A549 treated with CORT108297 at 1 μM for 4 hours (cell line): ENCODE data around the gene CBFA2T2. TPM values are rescaled to one million over a fixed set of nuclear protein-coding genes. Genes with fewer than 3 reads are reported as not detected.

Source experiments
- total RNA-seq: library from RNA; stranded (reverse); fragments of 200-300 nt; extraction: Qiagen RNA extraction; gene quantifications from 5 replicates; pipeline ENCODE4 v1.2.3, GENCODE V29; 2022

The CBFA2T2 gene
- total RNA-seq = 4.3 to 7.2 TPM (median 6.2 TPM) in 5 replicates

DNA sequence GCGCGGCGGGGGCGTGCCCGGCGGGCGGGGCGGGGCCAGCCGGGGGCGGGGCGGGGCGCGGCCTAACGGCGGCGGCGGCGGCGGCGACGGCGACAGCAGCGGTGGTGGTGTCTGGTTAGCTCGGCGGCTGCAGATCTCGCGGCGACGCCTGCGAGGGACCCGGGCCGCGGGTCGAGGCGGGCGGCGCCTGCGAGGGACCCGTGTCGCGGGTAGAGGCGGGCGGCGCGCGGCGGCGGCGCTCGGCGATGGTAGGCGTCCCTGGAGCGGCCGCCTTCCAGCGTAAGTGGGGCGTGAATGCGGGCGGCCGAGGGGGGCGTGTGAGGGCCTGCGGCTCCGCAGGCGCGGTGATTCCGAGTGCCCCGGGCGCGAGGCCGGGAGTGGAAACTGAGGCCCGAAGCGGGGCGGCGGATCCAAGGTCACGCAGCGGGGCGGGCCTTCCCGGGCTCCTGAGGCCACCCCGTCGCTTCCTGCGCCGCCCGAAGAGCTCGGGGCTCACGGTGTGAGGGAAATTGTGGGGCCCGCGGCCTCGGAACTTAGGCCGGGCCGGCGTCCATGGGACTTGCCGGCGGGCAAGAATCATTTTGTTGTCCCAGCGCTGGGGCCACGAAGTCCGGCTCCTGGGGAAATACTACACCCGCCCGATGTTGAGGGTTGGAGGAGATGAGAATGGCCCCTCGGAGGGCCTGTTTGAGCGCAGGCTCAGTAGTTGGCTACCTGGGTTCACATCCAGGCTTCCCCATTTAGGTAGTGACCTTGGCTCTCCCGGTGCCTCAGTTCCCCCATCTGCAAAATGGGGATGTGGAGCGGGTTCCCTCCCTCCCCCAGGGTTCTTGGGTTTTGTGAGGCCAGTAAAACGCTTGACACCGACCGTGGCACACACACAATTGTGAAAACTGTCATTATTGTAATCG is at the start of gene CBFA2T2:
Gene CBFA2T2 (plus strand): TSS at position 74 of the 911 bp plus-strand sequence. CDS start 172 bp downstream, at position 246.

DNA sequence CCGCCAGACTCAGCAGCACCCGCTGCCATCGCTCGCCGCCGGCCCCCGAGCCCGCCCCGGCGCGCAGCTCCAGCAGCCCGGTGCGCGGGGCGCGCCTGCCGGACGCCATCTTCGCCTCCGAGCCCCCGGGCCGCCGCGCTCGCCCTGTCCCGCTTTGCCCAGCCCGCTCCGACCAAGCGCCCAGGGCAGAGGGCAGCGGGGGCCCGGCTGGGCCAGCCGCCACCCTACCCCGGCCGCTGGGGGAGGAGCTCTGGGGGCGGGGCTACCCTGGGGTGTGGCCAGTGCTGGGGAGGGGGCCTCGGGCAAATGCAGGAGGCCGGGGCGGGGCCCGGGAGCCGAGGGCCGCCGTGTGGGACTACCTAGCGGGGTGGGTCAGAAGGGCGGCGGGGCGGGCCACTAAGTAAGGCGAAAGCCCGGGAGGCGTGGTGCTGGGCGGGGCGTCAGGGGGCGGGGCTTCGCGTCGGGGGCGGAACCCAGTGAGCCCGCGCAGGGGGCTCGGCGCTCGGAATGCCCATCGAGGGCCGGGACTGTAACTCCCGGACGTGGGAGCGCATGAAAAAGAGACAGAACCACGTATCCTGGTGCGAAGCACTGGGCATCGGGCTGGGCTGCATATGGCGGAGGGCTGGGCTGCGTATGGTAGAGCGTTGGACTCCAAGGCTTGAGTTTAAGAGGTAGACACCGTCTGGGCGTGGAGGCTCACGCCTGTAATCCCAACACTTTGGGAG is 46.2 kb upstream of the CBFA2T2 start, which contains the start of gene SNTA1:
Gene SNTA1 (minus strand): TSS at position 252 of the 728 bp plus-strand sequence. CDS start 143 bp downstream, at position 109.

DNA sequence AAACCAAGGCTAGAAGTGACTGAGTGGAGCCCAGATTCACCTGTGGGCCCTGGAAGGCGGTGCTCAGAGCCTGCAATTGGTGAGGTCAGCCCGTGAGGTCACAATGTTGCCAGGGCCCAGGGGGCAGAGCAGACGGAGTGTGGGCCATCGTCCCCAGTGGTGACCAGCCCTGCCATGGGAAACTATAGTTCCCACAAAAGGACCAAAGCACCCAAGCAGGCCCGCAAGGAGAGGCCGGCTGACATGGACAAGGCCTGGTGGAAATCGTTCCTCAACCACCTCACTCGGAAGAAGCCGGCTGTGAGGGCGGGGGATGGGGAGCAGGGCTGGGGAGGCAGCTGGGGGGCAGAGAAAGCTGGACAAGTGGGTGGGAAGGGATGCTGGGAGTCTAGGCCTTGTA is 172.3 kb downstream of the CBFA2T2 start, which contains the start of gene C20orf144:
Gene C20orf144 (plus strand): TSS at position 156 of the 400 bp plus-strand sequence. CDS start 19 bp downstream, at position 175.

DNA sequence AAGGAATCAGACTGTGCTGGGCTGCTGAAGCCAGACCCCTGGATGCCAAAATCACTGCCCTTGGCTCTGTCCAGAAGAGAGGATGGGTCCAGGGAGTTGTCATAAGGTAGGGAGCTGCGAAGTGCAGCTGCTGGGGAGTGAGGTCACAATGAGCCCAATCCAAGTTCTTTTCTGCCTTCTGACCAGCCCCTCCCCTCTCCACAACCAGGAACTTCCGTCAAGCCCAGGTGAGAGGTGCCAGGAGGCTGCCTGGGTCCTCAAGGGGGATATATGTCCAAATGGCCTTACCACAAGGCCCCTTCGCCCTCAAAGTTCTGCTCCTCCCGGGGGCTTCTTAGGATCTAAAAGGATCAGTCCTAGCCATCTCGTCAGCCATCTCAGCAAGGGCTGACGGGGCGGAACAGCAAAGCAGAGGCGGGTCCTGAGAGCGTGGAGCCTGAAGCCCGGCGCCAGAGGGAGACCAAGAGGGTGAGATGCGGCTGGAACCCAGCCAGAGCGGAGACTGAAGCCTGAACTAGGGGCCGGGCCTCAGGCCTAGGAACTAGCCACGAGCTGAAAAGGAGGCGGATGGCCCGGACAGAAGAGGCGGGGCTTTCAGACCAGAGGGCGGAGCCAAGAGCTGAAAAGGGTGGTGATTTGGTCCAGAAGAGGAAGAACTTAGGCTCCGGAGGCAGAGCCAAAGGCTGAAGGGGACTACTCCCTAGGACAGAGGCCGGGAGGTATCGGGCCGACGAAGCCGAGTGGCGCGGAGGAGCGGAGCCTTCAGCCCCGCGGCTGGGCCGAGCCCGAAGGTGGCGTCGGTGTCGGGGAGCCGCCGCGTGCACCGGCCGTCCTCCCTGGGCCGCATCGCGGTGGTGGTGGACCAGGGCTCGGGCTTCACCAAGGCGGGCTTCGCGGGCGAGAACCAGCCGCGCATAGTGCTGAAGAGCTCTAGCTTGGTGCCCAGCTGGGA is 176.7 kb downstream of the CBFA2T2 start, which contains the start of gene ACTL10:
Gene ACTL10 (plus strand): TSS at position 651 of the 952 bp plus-strand sequence. CDS start 555 bp downstream, outside the sequence.

DNA sequence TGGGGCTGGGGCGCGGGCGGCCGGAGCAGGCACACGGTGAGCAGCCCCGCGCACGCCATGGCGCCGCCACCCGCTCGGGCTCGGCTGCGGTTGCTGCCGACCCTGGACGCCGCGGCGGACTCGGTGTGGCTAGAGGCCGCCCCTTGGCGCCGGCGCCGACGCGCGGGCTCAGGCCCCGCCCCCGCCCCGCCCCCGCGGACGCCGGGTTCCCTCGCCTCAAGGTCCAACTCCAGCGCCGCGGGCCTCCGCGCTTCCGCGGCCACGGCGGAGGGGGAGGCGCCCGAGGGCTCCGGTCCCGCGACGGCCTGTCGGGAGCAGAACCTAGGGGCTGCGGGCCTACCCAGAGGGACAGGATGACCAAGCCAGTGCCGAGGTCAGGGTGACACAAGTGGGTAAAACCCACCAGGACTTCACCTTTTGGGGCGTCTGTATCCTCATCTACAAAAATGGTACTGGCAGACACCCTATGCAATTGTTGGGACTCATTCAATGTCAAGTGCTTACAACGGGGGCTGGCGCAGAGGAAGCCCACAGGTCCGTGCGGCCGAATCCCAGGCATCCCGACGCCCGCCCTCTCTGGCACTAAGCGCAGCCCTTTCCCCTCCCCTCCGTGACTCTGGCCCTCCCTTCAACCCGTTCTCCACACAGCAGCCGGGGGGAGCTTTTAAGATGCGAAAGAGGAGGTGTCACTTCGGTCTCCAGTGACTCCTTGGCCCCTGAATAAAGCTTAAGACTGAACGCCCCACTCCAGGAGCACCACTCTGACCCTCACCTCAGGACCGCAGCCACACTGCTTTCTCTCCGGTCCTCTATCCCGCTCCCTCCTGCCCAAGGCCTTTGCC is 184.6 kb downstream of the CBFA2T2 start, which contains the start of gene NECAB3:
Gene NECAB3 (minus strand): TSS at position 135 of the 842 bp plus-strand sequence. CDS start 76 bp downstream, at position 59.

DNA sequence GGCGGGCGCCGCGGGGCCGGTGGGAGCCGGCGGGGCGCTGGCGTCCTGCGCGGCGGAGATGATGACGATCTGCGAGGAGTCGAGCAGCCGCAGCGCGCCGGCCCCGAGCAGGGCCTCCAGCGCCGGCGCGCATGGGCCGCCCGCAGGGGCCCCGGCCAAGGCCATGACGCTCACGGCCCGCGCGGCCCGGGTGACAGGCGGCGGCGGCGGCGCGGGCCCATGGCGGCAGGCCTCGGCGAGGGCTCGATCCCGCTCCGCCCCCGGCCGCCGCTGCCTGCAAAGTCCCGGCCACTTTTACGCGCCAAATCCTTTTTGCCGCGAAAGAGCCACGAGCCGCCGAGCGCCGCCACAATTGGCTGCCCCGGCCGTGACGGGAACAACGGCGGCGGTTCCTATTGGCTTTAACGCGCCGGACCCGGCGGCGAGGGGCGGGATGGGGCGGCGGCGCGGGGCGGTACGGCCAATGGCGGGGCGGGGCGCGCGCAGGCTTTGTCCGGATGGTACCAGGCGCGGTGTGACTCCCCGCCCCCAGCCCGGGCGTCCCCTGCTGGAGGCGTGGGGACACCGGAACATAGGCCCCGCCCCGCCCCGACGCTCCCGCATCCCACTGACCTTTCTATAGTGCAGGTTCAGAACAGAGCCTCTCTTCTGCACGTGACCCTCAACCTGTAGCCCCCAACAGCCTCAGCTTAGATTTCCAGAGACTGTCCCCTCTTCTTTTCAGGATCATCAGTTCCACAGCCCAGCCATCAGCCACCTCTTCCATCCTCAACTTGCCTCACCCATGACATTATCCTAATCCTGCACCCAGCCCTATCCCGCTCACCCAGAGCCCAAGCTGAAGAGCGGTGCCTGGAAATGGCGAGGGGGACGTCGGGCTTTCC is 196.4 kb downstream of the CBFA2T2 start, which contains the start of gene E2F1:
Gene E2F1 (minus strand): TSS at position 286 of the 884 bp plus-strand sequence. CDS start 121 bp downstream, at position 165.

Other genes with a start within 250 kb of the CBFA2T2 start
- 0.07 to 0.22 TPM (median 0.14 TPM) in 3 of 5 replicates, not detected in the others for gene BPIFB1, start 206.9 kb upstream of the CBFA2T2 start, total RNA-seq
- 30.3 to 33.8 TPM (median 32.4 TPM) in 5 replicates for gene CDK5RAP1, start 88.6 kb upstream of the CBFA2T2 start, total RNA-seq
- 8.7 to 12.9 TPM (median 10.8 TPM) in 5 replicates for gene SNTA1, start 46.3 kb upstream of the CBFA2T2 start, total RNA-seq
- gene C20orf144, start 172.2 kb downstream of the CBFA2T2 start, total RNA-seq = 0.08 to 0.13 TPM (median 0.10 TPM) in 4 of 5 replicates, not detected in the other
- gene ACTL10, start 176.8 kb downstream of the CBFA2T2 start, total RNA-seq = 0.05 TPM in 1 of 5 replicates, not detected in the others
- 11.1 to 15.5 TPM (median 14.1 TPM) in 5 replicates for gene NECAB3, start 184.3 kb downstream of the CBFA2T2 start, total RNA-seq
- 22.0 to 33.5 TPM (median 30.9 TPM) in 5 replicates for gene E2F1, start 196.3 kb downstream of the CBFA2T2 start, total RNA-seq
- 4.8 to 6.5 TPM (median 6.3 TPM) in 5 replicates for gene PXMP4, start 230.2 kb downstream of the CBFA2T2 start, total RNA-seq
- gene ZNF341, start 241.9 kb downstream of the CBFA2T2 start, total RNA-seq = 2.8 to 4.9 TPM (median 3.9 TPM) in 5 replicates